ENCODE results near the gene CEACAM3.

CEACAM3 gene

DNA sequence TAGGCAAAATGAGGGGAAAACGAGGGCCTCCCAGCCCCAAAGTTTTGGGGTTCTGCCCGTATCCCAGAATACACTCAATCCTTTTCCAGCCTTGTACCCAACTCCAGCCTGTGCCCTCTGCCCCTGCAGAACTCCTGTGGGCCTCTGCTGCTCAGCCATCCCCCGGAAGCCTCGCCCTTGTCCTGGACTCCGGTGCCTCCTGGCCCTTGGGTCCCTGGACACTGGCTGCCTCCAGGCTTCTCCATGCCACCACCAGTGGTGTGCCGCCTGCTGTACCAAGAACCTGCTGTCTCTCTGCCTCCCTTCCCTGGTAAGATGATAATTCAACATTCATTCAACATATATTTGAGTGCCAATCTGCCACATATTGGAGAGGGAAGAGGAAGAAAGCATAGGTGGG lies 52.3 kb downstream of the CEACAM3 start:
- H3K4me3 ChIP-seq (ENCODE audit: low read depth, low read length): no peak overlapping the region
- TF ChIP-seq MYC (IDR thresholded peaks at IDR 0.05; ENCODE audit: low read depth, low read length): no peak
- DNase-seq (ENCODE audit: low read depth): no peak

DNA sequence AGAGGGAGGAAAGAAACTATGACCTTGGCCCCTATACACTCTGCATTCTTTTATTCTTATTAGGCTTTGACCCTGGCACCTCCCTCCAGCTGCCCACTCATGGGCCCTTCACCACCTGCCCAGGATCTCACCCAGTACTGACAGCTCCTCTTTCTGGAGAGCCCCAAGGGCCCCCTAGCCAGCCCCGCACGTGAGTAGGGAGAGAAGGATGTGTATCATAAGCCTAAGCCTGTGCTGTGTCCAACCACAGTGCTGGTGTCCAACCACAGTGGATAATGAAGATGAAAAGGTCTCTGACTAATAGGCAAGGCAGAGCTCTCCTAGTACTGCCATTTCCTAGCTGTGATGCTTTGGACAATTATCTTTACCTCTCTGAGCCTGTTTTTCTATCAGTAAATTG lies 52.7 kb downstream of the CEACAM3 start:
- no peak overlapping the region for H3K4me3 ChIP-seq (ENCODE audit: low read depth, low read length)
- TF ChIP-seq, protein P1, sequence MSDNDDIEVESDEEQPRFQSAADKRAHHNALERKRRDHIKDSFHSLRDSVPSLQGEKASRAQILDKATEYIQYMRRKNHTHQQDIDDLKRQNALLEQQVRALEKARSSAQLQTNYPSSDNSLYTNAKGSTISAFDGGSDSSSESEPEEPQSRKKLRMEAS (IDR thresholded peaks at IDR 0.05; ENCODE audit: low read depth, low read length): no peak
- TF ChIP-seq MYC (IDR thresholded peaks at IDR 0.05; ENCODE audit: low read depth, low read length) (no peak), POLR2A (IDR thresholded peaks at IDR 0.05; ENCODE audit: extremely low read depth, insufficient read length) (no peak)
- TF ChIP-seq, protein P2, sequence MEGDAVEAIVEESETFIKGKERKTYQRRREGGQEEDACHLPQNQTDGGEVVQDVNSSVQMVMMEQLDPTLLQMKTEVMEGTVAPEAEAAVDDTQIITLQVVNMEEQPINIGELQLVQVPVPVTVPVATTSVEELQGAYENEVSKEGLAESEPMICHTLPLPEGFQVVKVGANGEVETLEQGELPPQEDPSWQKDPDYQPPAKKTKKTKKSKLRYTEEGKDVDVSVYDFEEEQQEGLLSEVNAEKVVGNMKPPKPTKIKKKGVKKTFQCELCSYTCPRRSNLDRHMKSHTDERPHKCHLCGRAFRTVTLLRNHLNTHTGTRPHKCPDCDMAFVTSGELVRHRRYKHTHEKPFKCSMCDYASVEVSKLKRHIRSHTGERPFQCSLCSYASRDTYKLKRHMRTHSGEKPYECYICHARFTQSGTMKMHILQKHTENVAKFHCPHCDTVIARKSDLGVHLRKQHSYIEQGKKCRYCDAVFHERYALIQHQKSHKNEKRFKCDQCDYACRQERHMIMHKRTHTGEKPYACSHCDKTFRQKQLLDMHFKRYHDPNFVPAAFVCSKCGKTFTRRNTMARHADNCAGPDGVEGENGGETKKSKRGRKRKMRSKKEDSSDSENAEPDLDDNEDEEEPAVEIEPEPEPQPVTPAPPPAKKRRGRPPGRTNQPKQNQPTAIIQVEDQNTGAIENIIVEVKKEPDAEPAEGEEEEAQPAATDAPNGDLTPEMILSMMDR (IDR thresholded peaks at IDR 0.05; ENCODE audit: low read depth, low read length): no peak
- DNase-seq (ENCODE audit: low read depth): no peak

DNA sequence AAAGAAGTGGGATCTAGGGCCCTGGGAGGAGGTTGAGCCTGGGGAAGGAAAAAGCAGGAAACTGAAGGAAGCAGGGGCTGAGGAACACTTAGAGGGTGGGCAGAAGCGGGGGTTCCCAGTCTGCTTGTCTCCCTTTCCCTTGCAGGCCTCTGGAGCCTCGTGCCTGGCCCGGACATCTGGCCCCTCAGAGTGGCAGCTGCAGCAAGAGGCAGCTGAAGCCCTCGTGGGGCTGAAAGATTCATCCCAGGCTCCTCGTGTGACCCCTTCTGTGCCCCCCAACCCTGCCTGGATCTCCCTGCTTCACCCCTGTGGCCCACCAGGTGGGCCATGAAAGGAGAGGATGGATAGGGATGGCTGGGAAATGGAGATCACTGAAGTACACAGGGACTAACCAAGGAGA lies 54.0 kb downstream of the CEACAM3 start:
- no peak for DNase-seq (ENCODE audit: low read depth)
- H3K4me3 ChIP-seq (ENCODE audit: low read depth, low read length): no peak overlapping the region
- TF ChIP-seq, protein P1 (IDR thresholded peaks at IDR 0.05; ENCODE audit: low read depth, low read length): no peak
- no peak for TF ChIP-seq MYC (IDR thresholded peaks at IDR 0.05; ENCODE audit: low read depth, low read length)
- TF ChIP-seq, protein P2 (IDR thresholded peaks at IDR 0.05; ENCODE audit: low read depth, low read length): no peak
- TF ChIP-seq POLR2A (IDR thresholded peaks at IDR 0.05; ENCODE audit: extremely low read depth, insufficient read length): no peak

DNA sequence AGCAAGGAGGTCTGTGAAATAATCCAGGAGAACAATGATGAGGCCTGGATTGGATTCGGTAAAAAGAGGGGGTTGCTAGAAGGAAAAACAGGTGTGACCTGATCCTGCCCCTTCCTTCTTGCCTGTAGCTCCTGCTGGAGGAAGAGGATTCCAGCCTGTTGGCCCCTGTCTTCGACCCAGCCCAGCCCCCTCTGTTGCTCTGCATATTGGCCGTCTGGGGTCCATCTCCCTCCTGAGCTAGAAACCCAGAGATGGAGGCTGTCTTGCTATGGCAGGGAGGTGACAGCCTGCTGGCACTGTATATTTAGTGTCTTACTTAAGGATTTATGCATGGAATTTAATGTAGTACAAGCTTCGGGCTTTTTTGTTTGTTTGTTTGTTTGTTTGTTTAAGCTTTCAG lies 55.1 kb downstream of the CEACAM3 start:
- no peak for DNase-seq (ENCODE audit: low read depth)
- H3K4me3 ChIP-seq (ENCODE audit: low read depth, low read length): no peak overlapping the region
- TF ChIP-seq POLR2A (IDR thresholded peaks at IDR 0.05; ENCODE audit: extremely low read depth, insufficient read length) (no peak), MYC (IDR thresholded peaks at IDR 0.05; ENCODE audit: low read depth, low read length) (no peak)
- TF ChIP-seq, protein P2 (IDR thresholded peaks at IDR 0.05; ENCODE audit: low read depth, low read length): no peak
- TF ChIP-seq, protein P1 (IDR thresholded peaks at IDR 0.05; ENCODE audit: low read depth, low read length): no peak

DNA sequence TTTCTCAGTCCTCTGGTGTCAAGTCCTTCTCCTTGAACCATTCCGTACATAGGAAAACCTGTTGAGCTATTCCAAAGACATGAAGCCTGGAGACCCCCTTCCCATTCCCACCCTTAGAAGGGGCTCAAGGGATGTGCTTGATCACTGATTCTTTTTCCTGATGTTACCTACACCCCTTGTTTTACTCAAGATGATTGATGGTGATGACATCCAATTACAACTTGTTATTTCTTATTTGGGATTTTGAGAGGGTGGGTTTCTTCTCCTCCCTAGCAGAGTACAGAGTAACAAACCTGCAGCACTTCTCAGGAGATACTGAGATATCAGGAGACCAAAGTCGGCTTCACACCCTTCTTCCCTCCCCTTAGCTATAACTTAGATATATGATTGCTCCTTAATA lies 57.0 kb downstream of the CEACAM3 start:
- TF ChIP-seq, protein P2 (IDR thresholded peaks at IDR 0.05; ENCODE audit: low read depth, low read length): no peak
- TF ChIP-seq, protein P1 (IDR thresholded peaks at IDR 0.05; ENCODE audit: low read depth, low read length): no peak
- no peak for TF ChIP-seq MYC (IDR thresholded peaks at IDR 0.05; ENCODE audit: low read depth, low read length)
- no peak for TF ChIP-seq POLR2A (IDR thresholded peaks at IDR 0.05; ENCODE audit: extremely low read depth, insufficient read length)
- H3K4me3 ChIP-seq (ENCODE audit: low read depth, low read length): no peak overlapping the region
- no peak for DNase-seq (ENCODE audit: low read depth)

DNA sequence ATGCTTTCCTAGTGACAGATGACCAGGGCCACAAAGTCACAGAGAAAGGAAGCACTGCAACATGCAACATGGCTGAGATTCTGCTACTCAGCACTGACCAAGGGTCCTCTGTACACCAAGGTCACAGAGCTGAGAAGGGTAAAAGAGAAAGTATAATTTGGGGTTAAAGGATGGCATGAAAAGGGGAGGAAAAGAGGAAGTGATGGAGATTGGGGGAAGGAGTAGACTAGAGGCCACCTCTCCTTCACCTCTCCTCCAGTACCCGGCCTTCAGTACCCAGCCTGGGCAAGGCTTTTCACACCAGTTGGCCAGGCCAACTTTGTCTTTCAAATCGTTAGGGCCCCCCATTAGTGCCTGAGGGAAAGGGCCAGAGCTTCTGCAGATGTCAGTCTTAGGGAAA lies 57.4 kb downstream of the CEACAM3 start:
- TF ChIP-seq POLR2A (IDR thresholded peaks at IDR 0.05; ENCODE audit: extremely low read depth, insufficient read length) (no peak), MYC (IDR thresholded peaks at IDR 0.05; ENCODE audit: low read depth, low read length) (no peak)
- TF ChIP-seq, protein P1 (IDR thresholded peaks at IDR 0.05; ENCODE audit: low read depth, low read length): no peak
- no peak for DNase-seq (ENCODE audit: low read depth)
- no peak overlapping the region for H3K4me3 ChIP-seq (ENCODE audit: low read depth, low read length)

DNA sequence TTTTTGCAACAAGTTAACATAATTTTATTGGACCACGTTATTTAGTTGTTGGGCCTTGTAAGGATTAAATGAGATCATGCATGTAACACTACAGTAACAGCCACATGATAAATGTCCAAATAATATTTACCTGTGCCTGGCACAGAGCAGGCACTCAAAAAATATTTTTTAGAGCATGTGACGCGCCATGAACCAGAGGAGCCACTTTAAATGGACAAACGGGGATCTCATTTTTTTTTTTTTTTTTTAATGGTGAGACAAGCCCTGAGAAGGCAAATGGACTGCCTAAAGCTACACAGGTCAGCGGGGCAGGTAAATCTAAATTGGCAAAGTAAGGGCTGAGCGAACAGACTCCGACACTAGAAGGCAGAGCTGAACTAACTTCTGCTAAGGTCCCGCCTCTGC lies 62.8 kb downstream of the CEACAM3 start:
- TF ChIP-seq POLR2A (IDR thresholded peaks at IDR 0.05; ENCODE audit: extremely low read depth, insufficient read length) (no peak), MYC (IDR thresholded peaks at IDR 0.05; ENCODE audit: low read depth, low read length) (no peak)
- TF ChIP-seq, protein P1 (IDR thresholded peaks at IDR 0.05; ENCODE audit: low read depth, low read length): no peak
- TF ChIP-seq, protein P2 (IDR thresholded peaks at IDR 0.05; ENCODE audit: low read depth, low read length): no peak
- peak overlapping the region; percentile 44 for H3K4me3 ChIP-seq (ENCODE audit: low read depth, low read length)
- DNase-seq (ENCODE audit: low read depth): no peak
